D721Med (cell line): ENCODE data around the gene NAPA.

Experiments
- DNase-seq: peaks from one replicate; pipeline ENCODE4 v3.0.0; 2011; ENCODE audit warnings: low spot score; ENCODE audit not compliant: insufficient read length
- FAIRE-seq: peaks from 2 replicates; lab custom pipeline; 2011; peaks lifted over from hg19 to GRCh38; lab: Jason Lieb, UNC
- CTCF ChIP-seq: IDR thresholded peaks from 2 replicates; pipeline ENCODE4 v1.5.1; 2012; ENCODE audit warnings: mild to moderate bottlenecking, control low read depth; ENCODE audit not compliant: insufficient read depth; ENCODE audit errors: missing control alignments

NAPA gene

GRCh38 chr19:47512183-47512947, 2.5 kb downstream of the NAPA start:
- TF ChIP-seq CTCF = no peak
- DNase-seq (no peak), FAIRE-seq (no peak)

- no peak for TF ChIP-seq CTCF
- FAIRE-seq (peak; percentile 38), DNase-seq (peak; percentile 91)
Measured at GRCh38 chr19:47511681-47512080, 3.2 kb downstream of the NAPA start.

- FAIRE-seq (no peak), DNase-seq (no peak)
- TF ChIP-seq CTCF = no peak
Measured at GRCh38 chr19:47511128-47511517, 3.7 kb downstream of the NAPA start.

GRCh38 chr19:47510516-47511127, 4.2 kb downstream of the NAPA start:
- DNase-seq (no peak), FAIRE-seq (no peak)
- TF ChIP-seq CTCF = no peak

- no peak for TF ChIP-seq CTCF
- DNase-seq (no peak), FAIRE-seq (no peak)
Measured at GRCh38 chr19:47509973-47510372, 4.9 kb downstream of the NAPA start.

DNA sequence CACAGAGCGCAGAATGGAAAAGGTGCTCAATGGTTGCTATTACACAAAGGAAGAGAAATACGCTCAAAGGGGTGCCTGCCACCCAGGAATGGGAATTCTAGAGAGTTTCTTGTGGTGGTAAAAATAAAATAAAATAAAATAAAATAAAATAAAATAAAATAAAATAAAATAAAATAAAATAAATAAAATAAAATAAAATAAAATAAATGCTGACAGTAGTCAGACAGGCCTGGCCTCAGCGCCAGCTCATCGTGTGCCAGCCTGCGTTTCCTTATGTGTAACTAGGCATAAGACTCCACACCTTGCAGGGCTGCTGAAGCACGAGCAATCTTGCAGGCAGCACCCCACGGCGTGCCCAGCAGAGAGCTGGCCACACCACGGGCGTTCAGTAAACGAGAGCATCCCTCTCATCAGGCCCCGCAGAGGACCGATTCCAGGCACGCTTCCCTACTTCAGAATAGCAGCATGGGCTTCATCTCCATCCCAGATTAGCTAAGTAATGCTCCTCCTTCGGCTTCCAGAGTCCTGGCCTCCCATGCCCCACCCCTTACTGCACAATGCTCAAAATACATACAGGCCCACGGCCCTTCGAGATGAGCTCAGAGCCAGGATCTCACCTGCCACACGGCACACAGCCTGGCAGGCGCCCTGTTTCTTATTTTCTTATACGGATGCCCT, 5.6 kb downstream of the NAPA start:
- FAIRE-seq (no peak), DNase-seq (no peak)
- no peak for TF ChIP-seq CTCF
